ENCODE measurements around the gene IGSF9.
A peak's percentile ranks its signal among the peaks of the same experiment; 100 is the strongest.

Gene IGSF9

GRCh38 chr1:159939678-159940002, 5.8 kb downstream of the IGSF9 start:
- DNase-seq (ENCODE audit: low read depth), result no peak
- TF ChIP-seq, protein P1, sequence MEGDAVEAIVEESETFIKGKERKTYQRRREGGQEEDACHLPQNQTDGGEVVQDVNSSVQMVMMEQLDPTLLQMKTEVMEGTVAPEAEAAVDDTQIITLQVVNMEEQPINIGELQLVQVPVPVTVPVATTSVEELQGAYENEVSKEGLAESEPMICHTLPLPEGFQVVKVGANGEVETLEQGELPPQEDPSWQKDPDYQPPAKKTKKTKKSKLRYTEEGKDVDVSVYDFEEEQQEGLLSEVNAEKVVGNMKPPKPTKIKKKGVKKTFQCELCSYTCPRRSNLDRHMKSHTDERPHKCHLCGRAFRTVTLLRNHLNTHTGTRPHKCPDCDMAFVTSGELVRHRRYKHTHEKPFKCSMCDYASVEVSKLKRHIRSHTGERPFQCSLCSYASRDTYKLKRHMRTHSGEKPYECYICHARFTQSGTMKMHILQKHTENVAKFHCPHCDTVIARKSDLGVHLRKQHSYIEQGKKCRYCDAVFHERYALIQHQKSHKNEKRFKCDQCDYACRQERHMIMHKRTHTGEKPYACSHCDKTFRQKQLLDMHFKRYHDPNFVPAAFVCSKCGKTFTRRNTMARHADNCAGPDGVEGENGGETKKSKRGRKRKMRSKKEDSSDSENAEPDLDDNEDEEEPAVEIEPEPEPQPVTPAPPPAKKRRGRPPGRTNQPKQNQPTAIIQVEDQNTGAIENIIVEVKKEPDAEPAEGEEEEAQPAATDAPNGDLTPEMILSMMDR (IDR thresholded peaks at IDR 0.05; ENCODE audit: insufficient read depth, low read depth, low read length, missing control alignments), result no peak
- no peak overlapping the region for H3K4me3 ChIP-seq (ENCODE audit: low read depth, low read length)

- TF ChIP-seq, protein P1 (IDR thresholded peaks at IDR 0.05; ENCODE audit: insufficient read depth, low read depth, low read length, missing control alignments), result no peak
- no peak overlapping the region for H3K4me3 ChIP-seq (ENCODE audit: low read depth, low read length)
- no peak for DNase-seq (ENCODE audit: low read depth)
Observed at GRCh38 chr1:159938905-159939677, 6.3 kb downstream of the IGSF9 start.

DNA sequence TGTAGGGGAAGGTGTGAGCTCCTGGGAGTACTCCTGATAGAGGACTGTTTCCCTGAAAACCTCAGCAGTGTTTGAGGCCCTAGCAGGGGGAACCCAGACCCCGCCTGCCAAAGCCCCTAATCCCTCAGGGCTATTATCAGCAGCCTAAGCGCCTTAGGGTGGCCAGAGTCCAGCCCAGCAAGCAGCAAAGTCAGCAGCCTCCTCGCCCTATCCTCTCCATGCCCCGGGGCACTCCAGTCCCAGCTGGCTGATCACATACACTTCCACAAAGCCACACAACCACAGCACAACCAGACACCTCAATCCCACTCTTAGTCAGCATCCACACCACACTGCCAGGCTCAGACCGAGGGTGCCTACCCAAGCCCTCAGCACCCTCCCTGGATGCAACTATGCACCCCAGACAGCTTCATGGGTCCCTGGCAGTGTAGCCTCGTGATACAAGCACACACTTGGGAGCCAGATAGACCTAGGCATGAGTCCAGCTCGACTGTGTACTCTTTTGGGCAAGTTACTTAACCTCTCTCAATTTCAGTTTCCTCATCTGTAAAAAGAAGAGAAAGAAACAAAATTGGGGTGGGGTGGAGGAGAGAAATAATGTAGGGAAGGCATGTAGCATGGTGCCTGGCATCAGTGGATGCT, 7.1 kb downstream of the IGSF9 start:
- DNase-seq (ENCODE audit: low read depth), result peak; percentile 36
- TF ChIP-seq, protein P1 (IDR thresholded peaks at IDR 0.05; ENCODE audit: insufficient read depth, low read depth, low read length, missing control alignments), result no peak
- no peak overlapping the region for H3K4me3 ChIP-seq (ENCODE audit: low read depth, low read length)

DNA sequence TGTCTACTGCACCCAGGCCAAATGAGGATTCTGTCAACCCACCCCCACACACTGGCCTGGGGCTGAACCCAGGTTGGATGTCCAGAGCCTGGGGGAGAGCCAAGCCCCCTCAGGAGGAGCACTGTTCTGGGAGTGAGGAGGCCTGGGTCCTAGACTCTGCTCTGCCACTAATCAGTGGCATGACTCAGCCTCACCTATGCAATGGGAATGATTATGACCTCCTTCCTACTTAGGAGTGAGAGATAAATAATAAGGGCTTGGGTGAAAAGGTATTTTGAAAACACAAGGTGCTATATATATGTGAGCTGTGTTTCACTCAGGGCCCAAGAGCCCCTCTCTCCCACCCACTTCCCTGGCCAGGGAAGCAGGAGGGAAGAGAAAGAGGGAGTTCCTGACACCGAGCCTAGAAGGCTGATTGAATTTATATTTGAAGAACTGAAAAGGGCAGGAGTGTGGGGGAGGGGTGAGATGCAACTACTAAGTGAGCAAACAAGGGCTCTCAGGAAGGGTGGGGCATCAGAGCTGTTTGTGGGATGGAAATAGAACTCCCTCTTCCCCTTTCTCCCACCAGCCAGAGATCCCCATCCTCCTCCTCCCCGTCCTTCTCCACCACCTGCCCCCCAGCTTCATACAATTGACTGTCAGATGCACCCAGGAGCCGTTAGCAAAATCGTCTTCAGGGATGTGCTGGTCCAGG, 8.2 kb downstream of the IGSF9 start:
- TF ChIP-seq, protein P1 (IDR thresholded peaks at IDR 0.05; ENCODE audit: insufficient read depth, low read depth, low read length, missing control alignments), result no peak
- H3K4me3 ChIP-seq (ENCODE audit: low read depth, low read length), result no peak overlapping the region
- DNase-seq (ENCODE audit: low read depth), result peak; percentile 42

DNA sequence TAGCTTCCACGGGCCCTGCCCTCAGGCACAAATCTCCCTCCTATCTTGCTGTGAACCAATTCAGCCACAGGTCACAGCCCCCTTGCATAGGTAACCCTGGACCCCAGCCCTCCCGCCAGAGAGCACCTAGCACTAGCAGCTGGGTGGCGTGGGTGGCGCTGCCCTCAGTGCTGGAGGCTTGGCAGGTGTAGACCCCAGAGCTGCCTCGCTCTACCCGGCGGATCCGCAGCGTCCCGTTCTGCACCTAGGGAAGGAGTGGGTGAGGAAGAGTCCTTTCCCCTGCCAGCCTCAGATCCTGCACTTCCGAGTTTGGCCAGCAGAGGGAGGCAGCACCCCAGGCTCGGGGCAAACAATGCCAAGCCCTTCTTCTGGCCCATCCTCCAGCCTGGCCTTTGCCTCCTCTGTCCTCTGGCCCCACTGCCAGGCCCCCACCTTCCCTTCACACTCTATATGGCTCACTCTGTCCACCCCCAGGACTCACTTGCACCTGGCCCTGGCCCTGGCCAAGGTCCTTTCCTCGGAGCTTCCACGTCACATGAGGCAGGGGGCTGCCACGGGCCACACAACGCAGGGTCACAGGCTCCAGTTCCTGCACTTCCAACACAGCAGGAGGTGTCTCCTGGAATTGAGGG, 9.0 kb downstream of the IGSF9 start:
- TF ChIP-seq, protein P1 (IDR thresholded peaks at IDR 0.05; ENCODE audit: insufficient read depth, low read depth, low read length, missing control alignments), result peak; percentile 99
- no peak overlapping the region for H3K4me3 ChIP-seq (ENCODE audit: low read depth, low read length)
- DNase-seq (ENCODE audit: low read depth), result peak; percentile 72

- H3K4me3 ChIP-seq (ENCODE audit: low read depth, low read length), result no peak overlapping the region
- TF ChIP-seq, protein P1 (IDR thresholded peaks at IDR 0.05; ENCODE audit: insufficient read depth, low read depth, low read length, missing control alignments), result no peak
- no peak for DNase-seq (ENCODE audit: low read depth)
Observed at GRCh38 chr1:159935719-159936272, 9.6 kb downstream of the IGSF9 start.
